ENCODE measurements around the gene AGPS. TPM values are rescaled to one million over a fixed set of nuclear protein-coding genes. Genes with fewer than 3 reads are reported as not detected.

Gene AGPS
- polyA plus RNA-seq, 2 of the 4 experiments (the other 2 are of a cell fraction): 49.8 to 62.1 TPM

DNA sequence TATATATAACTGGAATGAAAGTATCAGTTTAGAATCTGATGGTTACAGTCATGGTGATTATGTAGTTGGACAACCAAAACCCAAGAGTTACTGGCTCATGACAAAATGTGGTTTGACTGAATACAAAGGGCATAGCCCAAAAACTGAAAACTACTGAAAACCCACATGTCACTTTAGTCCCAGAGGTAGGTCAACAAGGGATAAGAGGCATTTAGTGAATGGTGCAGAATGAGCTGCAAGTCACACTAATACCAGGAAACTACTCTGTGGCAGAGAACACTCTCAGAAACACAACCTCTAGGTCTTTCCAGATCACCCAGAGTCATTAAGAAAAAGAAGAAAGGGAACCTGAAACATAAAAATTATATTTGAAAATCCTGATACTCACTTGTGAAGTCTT lies 154.5 kb downstream of the AGPS start:
- no peak for FAIRE-seq
- no peak for ATAC-seq
- ChIA-PET POLR2A (no interaction called here), CTCF (no interaction called here)
- DNase-seq (ENCODE audit: low read depth in 1 of 2, low spot score in 1 of 2): no peak
- Histone ChIP-seq H3K4me2 (no peak overlapping the region), H3K4me1 (0 out of 3 replicates have a peak, but pooled peaks cover 5% of the 10 kb centered on the region), H3K9me3 (no peaks in the 10 kb centered on the region), H3K4me3 (no peak overlapping the region), H3K27ac (no peak overlapping the region)
- TF ChIP-seq NR3C1 (IDR thresholded peaks at IDR 0.05) (no peak), MAZ (IDR thresholded peaks at IDR 0.05; ENCODE audit: borderline replicate concordance, low read depth, low read length) (no peak), FOSL2 (IDR thresholded peaks at IDR 0.05) (no peak), FOSL2 (CRISPR knock-in tag; IDR thresholded peaks at IDR 0.05) (no peak), SMC3 (IDR thresholded peaks at IDR 0.05) (no peak), JUN (IDR thresholded peaks at IDR 0.05) (no peak), NFE2L2 (conservative IDR thresholded peaks at IDR 0.05; ENCODE audit: low read length) (no peak), RNF2 (IDR thresholded peaks at IDR 0.05; ENCODE audit: borderline replicate concordance, low read depth) (no peak), PHF8 (IDR thresholded peaks at IDR 0.05; ENCODE audit: borderline replicate concordance, low read depth) (no peak), HOXB13 (CRISPR knock-in tag; IDR thresholded peaks at IDR 0.05; ENCODE audit: low read depth) (no peak), ZFP36 (IDR thresholded peaks at IDR 0.05; ENCODE audit: borderline replicate concordance, partially characterized antibody) (no peak), HEYL (CRISPR knock-in tag; IDR thresholded peaks at IDR 0.05) (no peak), EP300 (IDR thresholded peaks at IDR 0.05) (no peak), RAD21 (conservative IDR thresholded peaks at IDR 0.05 in 1 of 2, IDR thresholded peaks at IDR 0.05 in 1 of 2) (no peak), JUNB (IDR thresholded peaks at IDR 0.05) (no peak)
- TF ChIP-seq, protein P1, sequence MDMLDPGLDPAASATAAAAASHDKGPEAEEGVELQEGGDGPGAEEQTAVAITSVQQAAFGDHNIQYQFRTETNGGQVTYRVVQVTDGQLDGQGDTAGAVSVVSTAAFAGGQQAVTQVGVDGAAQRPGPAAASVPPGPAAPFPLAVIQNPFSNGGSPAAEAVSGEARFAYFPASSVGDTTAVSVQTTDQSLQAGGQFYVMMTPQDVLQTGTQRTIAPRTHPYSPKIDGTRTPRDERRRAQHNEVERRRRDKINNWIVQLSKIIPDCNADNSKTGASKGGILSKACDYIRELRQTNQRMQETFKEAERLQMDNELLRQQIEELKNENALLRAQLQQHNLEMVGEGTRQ (IDR thresholded peaks at IDR 0.05): no peak
- TF ChIP-seq, protein P2, sequence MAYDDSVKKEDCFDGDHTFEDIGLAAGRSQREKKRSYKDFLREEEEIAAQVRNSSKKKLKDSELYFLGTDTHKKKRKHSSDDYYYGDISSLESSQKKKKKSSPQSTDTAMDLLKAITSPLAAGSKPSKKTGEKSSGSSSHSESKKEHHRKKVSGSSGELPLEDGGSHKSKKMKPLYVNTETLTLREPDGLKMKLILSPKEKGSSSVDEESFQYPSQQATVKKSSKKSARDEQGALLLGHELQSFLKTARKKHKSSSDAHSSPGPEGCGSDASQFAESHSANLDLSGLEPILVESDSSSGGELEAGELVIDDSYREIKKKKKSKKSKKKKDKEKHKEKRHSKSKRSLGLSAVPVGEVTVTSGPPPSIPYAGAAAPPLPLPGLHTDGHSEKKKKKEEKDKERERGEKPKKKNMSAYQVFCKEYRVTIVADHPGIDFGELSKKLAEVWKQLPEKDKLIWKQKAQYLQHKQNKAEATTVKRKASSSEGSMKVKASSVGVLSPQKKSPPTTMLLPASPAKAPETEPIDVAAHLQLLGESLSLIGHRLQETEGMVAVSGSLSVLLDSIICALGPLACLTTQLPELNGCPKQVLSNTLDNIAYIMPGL (CRISPR knock-in tag; IDR thresholded peaks at IDR 0.05; ENCODE audit: borderline replicate concordance): no peak
- TF ChIP-seq, protein P3, sequence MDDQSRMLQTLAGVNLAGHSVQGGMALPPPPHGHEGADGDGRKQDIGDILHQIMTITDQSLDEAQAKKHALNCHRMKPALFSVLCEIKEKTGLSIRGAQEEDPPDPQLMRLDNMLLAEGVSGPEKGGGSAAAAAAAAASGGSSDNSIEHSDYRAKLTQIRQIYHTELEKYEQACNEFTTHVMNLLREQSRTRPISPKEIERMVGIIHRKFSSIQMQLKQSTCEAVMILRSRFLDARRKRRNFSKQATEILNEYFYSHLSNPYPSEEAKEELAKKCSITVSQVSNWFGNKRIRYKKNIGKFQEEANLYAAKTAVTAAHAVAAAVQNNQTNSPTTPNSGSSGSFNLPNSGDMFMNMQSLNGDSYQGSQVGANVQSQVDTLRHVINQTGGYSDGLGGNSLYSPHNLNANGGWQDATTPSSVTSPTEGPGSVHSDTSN (IDR thresholded peaks at IDR 0.05): no peak
- TF ChIP-seq, protein P4, sequence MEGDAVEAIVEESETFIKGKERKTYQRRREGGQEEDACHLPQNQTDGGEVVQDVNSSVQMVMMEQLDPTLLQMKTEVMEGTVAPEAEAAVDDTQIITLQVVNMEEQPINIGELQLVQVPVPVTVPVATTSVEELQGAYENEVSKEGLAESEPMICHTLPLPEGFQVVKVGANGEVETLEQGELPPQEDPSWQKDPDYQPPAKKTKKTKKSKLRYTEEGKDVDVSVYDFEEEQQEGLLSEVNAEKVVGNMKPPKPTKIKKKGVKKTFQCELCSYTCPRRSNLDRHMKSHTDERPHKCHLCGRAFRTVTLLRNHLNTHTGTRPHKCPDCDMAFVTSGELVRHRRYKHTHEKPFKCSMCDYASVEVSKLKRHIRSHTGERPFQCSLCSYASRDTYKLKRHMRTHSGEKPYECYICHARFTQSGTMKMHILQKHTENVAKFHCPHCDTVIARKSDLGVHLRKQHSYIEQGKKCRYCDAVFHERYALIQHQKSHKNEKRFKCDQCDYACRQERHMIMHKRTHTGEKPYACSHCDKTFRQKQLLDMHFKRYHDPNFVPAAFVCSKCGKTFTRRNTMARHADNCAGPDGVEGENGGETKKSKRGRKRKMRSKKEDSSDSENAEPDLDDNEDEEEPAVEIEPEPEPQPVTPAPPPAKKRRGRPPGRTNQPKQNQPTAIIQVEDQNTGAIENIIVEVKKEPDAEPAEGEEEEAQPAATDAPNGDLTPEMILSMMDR (IDR thresholded peaks at IDR 0.05): no peak
- TF ChIP-seq, protein P5, sequence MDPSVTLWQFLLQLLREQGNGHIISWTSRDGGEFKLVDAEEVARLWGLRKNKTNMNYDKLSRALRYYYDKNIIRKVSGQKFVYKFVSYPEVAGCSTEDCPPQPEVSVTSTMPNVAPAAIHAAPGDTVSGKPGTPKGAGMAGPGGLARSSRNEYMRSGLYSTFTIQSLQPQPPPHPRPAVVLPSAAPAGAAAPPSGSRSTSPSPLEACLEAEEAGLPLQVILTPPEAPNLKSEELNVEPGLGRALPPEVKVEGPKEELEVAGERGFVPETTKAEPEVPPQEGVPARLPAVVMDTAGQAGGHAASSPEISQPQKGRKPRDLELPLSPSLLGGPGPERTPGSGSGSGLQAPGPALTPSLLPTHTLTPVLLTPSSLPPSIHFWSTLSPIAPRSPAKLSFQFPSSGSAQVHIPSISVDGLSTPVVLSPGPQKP (IDR thresholded peaks at IDR 0.05; ENCODE audit: low read depth, low read length): no peak

DNA sequence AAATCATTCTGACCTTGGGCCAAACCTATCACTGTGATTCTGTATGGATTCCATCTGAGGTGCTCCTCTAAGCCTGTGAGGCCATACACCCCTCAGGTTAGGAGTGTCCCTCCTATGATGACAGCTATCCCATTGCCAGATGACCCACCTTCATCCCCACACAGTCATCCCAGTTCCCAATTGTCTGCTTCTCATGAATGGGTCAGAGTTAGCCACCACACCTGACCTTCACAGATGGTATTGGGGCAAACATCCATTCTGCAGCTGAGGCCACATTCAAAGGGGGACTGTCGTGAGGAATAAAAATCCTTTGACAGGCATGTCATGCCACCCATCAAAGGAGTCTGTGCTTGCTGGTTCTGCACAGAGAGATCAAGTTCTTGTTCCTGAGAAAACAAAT lies 155.2 kb downstream of the AGPS start:
- Histone ChIP-seq H3K4me2 (no peak overlapping the region), H3K4me1 (0 out of 3 replicates have a peak, but pooled peaks cover 5% of the 10 kb centered on the region), H3K4me3 (no peak overlapping the region), H3K27ac (no peak overlapping the region), H3K9me3 (no peaks in the 10 kb centered on the region)
- ATAC-seq: no peak
- DNase-seq (ENCODE audit: low read depth in 1 of 2, low spot score in 1 of 2): no peak
- 60% methylated on average over 1 of the region's 1 CpG for WGBS (ENCODE audit: missing lambda C conversion rate)
- POLR2A ChIA-PET: no interaction called here
- FAIRE-seq: no peak
- CTCF ChIA-PET: interaction anchor here (1.1 kb wide), 1 partner anchor 214 kb away, joined by 3 read pairs; no protein-coding TSS in a partner anchor
- no peak for TF ChIP-seq CBX2 (IDR thresholded peaks at IDR 0.05; ENCODE audit: borderline replicate concordance, low read depth)
- TF ChIP-seq ESRRA (IDR thresholded peaks at IDR 0.05; ENCODE audit: borderline replicate concordance, low read length): no peak
- TF ChIP-seq TFCP2L1 (CRISPR knock-in tag; IDR thresholded peaks at IDR 0.05): no peak
- TF ChIP-seq RARB (CRISPR knock-in tag; IDR thresholded peaks at IDR 0.05): no peak
- no peak for TF ChIP-seq POLR2AphosphoS2 (conservative IDR thresholded peaks at IDR 0.05; ENCODE audit: low read length)
- TF ChIP-seq, protein P1 (IDR thresholded peaks at IDR 0.05): no peak
- TF ChIP-seq FOSL2 (IDR thresholded peaks at IDR 0.05): no peak
- no peak for TF ChIP-seq FOSL2 (CRISPR knock-in tag; IDR thresholded peaks at IDR 0.05)
- no peak for TF ChIP-seq GATA3 (IDR thresholded peaks at IDR 0.05; ENCODE audit: borderline replicate concordance)
- TF ChIP-seq, protein P6, sequence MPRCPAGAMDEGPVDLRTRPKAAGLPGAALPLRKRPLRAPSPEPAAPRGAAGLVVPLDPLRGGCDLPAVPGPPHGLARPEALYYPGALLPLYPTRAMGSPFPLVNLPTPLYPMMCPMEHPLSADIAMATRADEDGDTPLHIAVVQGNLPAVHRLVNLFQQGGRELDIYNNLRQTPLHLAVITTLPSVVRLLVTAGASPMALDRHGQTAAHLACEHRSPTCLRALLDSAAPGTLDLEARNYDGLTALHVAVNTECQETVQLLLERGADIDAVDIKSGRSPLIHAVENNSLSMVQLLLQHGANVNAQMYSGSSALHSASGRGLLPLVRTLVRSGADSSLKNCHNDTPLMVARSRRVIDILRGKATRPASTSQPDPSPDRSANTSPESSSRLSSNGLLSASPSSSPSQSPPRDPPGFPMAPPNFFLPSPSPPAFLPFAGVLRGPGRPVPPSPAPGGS (IDR thresholded peaks at IDR 0.05): no peak
- TF ChIP-seq ZNF302 (CRISPR knock-in tag; IDR thresholded peaks at IDR 0.05): no peak
- no peak for TF ChIP-seq NPAS2 (CRISPR knock-in tag; IDR thresholded peaks at IDR 0.05; ENCODE audit: borderline replicate concordance)
- no peak for TF ChIP-seq EP300 (IDR thresholded peaks at IDR 0.05)
- no peak for TF ChIP-seq TP53 (CRISPR knock-in tag; IDR thresholded peaks at IDR 0.05)
- no peak for TF ChIP-seq MAZ (IDR thresholded peaks at IDR 0.05; ENCODE audit: borderline replicate concordance, low read depth, low read length)
